Body of pancreas (tissue), 4 donors: ENCODE data around the gene TMEM242. TPM values are rescaled to one million over a fixed set of nuclear protein-coding genes. Genes with fewer than 3 reads are reported as not detected.
A peak's percentile ranks its signal among the peaks of the same experiment; 100 is the strongest.
"Not testable (repeated sequence)": the region's sequence is repeated elsewhere in the genome, so short reads cannot be mapped to it uniquely, and the experiment has no call there.

ENCODE experiments used
- ATAC-seq: fragments of 150-250 bp; one replicate; pipeline ENCODE4 v1.9.1; 2016
- DNase-seq, 4 donors: peaks; one replicate each; pipeline ENCODE4 v3.0.0-alpha.2; 2019
- H3K27ac ChIP-seq, 4 donors: fragments of 200-600 bp; sonication (generic); 1 replicate in 3 of 4; 2 replicates in 1 of 4; pipeline versions ENCODE4 v1.5.1 to v1.6.1; 2016 to 2019; ENCODE audit warnings: mild to moderate bottlenecking in 1 of 4, mixed read lengths in 1 of 4, moderate library complexity in 1 of 4
- H3K27me3 ChIP-seq, 2 donors: fragments of 200-600 bp; sonication (generic); one replicate each; pipeline ENCODE4 v1.6.0; 2016; ENCODE audit warnings: mild to moderate bottlenecking in 1 of 2
- H3K36me3 ChIP-seq, 2 donors: fragments of 200-600 bp; sonication (generic); replicated peaks in 1 of 2; 2 replicates each; pipeline ENCODE4 v1.5.1; 2016; ENCODE audit warnings: low read depth in 2 of 2; ENCODE audit not compliant: insufficient read depth in 1 of 2
- H3K4me1 ChIP-seq: fragments of 200-600 bp; sonication (generic); one replicate; pipeline ENCODE4 v1.6.0; 2016
- H3K4me3 ChIP-seq, 2 donors: fragments of 200-600 bp; sonication (generic); 1 replicate in 1 of 2; 2 replicates in 1 of 2; pipeline ENCODE4 v1.5.1; 2016 to 2019
- H3K9me3 ChIP-seq, 3 donors: fragments of 200-600 bp; sonication (generic); 1 replicate in 2 of 3; 2 replicates in 1 of 3; pipeline ENCODE4 v1.5.1; 2016
- POLR2A ChIP-seq, 3 donors: fragments of 450-650 bp; IDR thresholded peaks; one replicate each; pipeline ENCODE4 v1.6.1; 2016; ENCODE audit warnings: antibody characterized with exemption in 3 of 3, mild to moderate bottlenecking in 2 of 3
- WGBS, 2 donors: methylation state at CpG; one replicate each; pipeline ENCODE4 v1.1.5; 2017; 5-methylcytosine and 5-hydroxymethylcytosine counted together
- intact Hi-C: fragments of 100-400 bp; cut with DNase I; formaldehyde crosslinking; loops from one replicate; pipeline ENCODE4 v1.15.1; 2023
- total RNA-seq, 2 donors: library from RNA; depleted of rRNA; stranded (reverse); fragments of >200 nt; gene quantifications; one replicate each; pipeline ENCODE4 v1.1.0, GENCODE V29; 2016
- TF ChIP-seq, protein P1 (sequence below), 7 experiments: fragments of 450-650 bp in 4 of 7; fragments of 200-600 bp in 3 of 7; sonication (generic) in 3 of 7; IDR thresholded peaks; one replicate each; pipeline ENCODE4 v1.5.1; 2016 to 2019; ENCODE audit warnings: antibody characterized with exemption in 7 of 7

The TMEM242 gene
- total RNA-seq, 2 donors from 2014 or later = 1.6 to 6.2 TPM

DNA sequence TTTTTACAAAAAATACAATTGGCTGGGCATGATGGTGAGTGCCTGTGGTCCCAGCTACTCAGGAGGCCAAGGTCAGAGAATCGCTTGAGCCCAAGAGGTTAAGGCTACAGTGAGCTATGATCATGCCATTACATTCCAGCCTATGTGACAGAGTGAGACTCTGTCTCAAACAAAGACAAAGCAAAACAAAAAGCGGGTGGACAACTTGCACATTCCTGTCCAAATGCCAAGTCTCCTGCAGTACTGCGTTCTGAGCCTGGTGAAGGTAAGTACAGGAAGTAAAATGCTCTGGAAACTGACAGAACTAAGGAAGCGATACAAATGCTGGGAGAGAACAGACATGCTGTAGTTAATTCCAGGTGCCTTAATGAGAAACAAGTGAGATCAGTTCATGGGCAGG lies 20.4 kb upstream of the TMEM242 start:
- DNase-seq = peak in 2 of 4 donors; percentile 30 to 32
- no peaks in the 10 kb centered on the region for H3K4me1 ChIP-seq
- TF ChIP-seq POLR2A (IDR thresholded peaks at IDR 0.05) = no peak
- TF ChIP-seq, protein P1, sequence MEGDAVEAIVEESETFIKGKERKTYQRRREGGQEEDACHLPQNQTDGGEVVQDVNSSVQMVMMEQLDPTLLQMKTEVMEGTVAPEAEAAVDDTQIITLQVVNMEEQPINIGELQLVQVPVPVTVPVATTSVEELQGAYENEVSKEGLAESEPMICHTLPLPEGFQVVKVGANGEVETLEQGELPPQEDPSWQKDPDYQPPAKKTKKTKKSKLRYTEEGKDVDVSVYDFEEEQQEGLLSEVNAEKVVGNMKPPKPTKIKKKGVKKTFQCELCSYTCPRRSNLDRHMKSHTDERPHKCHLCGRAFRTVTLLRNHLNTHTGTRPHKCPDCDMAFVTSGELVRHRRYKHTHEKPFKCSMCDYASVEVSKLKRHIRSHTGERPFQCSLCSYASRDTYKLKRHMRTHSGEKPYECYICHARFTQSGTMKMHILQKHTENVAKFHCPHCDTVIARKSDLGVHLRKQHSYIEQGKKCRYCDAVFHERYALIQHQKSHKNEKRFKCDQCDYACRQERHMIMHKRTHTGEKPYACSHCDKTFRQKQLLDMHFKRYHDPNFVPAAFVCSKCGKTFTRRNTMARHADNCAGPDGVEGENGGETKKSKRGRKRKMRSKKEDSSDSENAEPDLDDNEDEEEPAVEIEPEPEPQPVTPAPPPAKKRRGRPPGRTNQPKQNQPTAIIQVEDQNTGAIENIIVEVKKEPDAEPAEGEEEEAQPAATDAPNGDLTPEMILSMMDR (IDR thresholded peaks at IDR 0.05) = no peak
- H3K4me3 ChIP-seq = no peak overlapping the region
- WGBS, 2 donors = 27 to 41% methylated on average over 4 of the region's 4 CpGs
- no peaks in the 10 kb centered on the region for H3K9me3 ChIP-seq
- peak overlapping the region in 2 of 4 donors; percentile 19 to 59 for H3K27ac ChIP-seq
- no peaks in the 10 kb centered on the region for H3K36me3 ChIP-seq
- no peaks in the 10 kb centered on the region for H3K27me3 ChIP-seq
- ATAC-seq = peak; percentile 73
- intact Hi-C loops = no loop called here

DNA sequence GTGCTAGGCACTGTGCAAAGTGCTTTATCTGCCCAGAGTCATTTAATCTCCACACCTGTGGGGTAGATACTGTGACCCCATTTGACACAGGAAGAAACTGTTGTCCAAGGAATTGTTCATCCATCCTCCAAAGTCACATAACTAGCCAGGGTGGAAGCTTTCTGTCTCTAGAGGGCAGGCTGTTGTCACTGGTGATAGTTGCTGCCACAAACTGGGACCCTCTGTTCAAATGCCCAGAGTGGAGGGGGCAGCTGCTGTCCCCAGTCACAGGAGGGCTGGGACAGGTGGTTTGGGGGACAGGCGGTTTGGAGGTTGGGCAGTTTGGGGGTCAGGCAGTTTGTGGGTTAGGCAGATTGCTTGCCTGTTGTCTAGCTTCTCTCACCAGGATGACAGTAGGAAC lies 16.1 kb upstream of the TMEM242 start:
- H3K27ac ChIP-seq = no peak overlapping the region
- WGBS, 2 donors = 76 to 100% methylated on average over 1 of the region's 1 CpG
- TF ChIP-seq, protein P1 (IDR thresholded peaks at IDR 0.05) = no peak
- TF ChIP-seq POLR2A (IDR thresholded peaks at IDR 0.05) = no peak
- intact Hi-C loops = no loop called here
- H3K4me3 ChIP-seq = no peak overlapping the region
- no peaks in the 10 kb centered on the region for H3K4me1 ChIP-seq
- H3K27me3 ChIP-seq = no peaks in the 10 kb centered on the region
- ATAC-seq (no peak), DNase-seq (no peak)
- H3K36me3 ChIP-seq = no peaks in the 10 kb centered on the region
- no peaks in the 10 kb centered on the region for H3K9me3 ChIP-seq

DNA sequence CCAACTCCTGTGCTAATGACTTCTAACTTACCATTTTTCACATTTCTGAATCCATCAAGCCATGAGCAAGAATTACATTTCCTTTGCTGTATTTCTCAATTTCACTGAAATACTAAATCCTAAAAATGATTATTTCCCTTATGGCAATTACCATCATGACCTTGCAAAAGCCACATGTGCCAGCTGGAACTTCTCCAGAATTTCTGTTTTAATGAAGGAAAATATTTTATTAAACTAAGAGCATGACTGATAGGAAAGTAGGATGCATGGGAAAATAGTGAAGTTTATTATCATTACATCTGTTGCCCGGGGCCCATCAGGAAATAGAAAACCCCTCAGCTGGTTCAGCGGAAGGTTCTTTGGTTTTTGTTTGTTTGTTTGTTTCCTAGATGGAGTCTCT lies 14.4 kb upstream of the TMEM242 start:
- Histone ChIP-seq H3K4me3 (no peak overlapping the region), H3K36me3 (no peaks in the 10 kb centered on the region), H3K4me1 (no peaks in the 10 kb centered on the region), H3K9me3 (no peaks in the 10 kb centered on the region), H3K27me3 (no peaks in the 10 kb centered on the region), H3K27ac (no peak overlapping the region)
- DNase-seq (no peak), ATAC-seq (no peak)
- intact Hi-C loops = no loop called here
- TF ChIP-seq, protein P1 (IDR thresholded peaks at IDR 0.05) = no peak
- TF ChIP-seq POLR2A (IDR thresholded peaks at IDR 0.05) = no peak
- WGBS, 2 donors = 71 to 72% methylated on average over 2 of the region's 2 CpGs

DNA sequence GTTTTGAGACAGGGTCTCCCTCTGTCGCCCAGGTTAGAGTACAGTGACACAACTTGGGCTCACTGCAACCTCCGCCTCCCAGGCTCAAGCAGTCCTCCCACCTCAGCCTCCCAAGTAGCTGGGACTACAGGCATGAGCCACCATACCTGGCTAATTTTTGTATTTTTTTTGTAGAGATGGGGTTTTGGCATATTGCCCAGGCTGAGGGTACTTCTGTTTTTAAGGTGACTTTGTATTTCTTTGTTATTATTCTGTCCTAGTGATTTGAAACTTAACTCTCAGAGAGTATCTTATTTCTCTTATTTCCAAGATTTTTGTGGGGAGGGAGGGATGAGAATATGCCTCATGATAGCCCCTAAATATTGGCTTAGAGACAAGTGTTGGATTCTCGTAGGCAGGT lies 14.0 kb upstream of the TMEM242 start:
- not testable (repeated sequence) for H3K4me3 ChIP-seq

DNA sequence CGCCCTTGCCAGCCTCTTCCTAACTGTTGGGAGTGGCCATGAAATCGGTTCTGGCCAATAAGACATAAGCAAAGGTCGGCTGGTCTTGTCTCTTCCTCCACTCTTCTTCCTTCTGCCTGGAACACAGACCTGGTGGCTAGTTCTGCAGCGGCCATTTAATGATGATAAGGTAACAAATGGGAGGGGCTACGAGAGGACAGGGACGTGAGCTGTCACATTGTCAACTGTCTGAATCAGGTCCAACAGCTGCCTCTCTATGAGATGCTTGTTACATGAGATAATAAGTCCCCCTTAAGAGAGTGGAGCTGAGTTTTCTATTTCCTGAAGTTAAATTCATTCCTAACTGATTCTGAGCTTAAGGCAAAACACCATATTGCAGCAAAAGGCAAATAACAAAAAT lies 12.5 kb upstream of the TMEM242 start:
- H3K4me3 ChIP-seq = no peak overlapping the region
- TF ChIP-seq, protein P1 (IDR thresholded peaks at IDR 0.05) = no peak
- no peak for TF ChIP-seq POLR2A (IDR thresholded peaks at IDR 0.05)
- no peak for ATAC-seq
- no peaks in the 10 kb centered on the region for H3K27me3 ChIP-seq
- 36 to 38% methylated on average over 6 of the region's 6 CpGs for WGBS, 2 donors
- H3K36me3 ChIP-seq = no peaks in the 10 kb centered on the region
- DNase-seq = no peak
- no peaks in the 10 kb centered on the region for H3K4me1 ChIP-seq
- intact Hi-C loops = no loop called here
- H3K9me3 ChIP-seq = no peaks in the 10 kb centered on the region
- H3K27ac ChIP-seq = no peak overlapping the region

More for the DNA sequence above, 14.0 kb upstream of the TMEM242 start:
- ATAC-seq, intact Hi-C loops, H3K27me3 ChIP-seq, H3K27ac ChIP-seq, H3K9me3 ChIP-seq, H3K36me3 ChIP-seq, H3K4me1 ChIP-seq, DNase-seq: not testable (repeated sequence)
- WGBS, 2 donors = 56 to 63% methylated on average over 3 of the region's 3 CpGs
